SU-DHL-6 (cell line): ENCODE data around the gene ATP1A4.

Experiments used
- CTCF ChIP-seq: fragments of 200-600 bp; sonication (generic); IDR thresholded peaks from one replicate; pipeline ENCODE4 v1.5.1; 2017; ENCODE audit warnings: antibody characterized with exemption, mild to moderate bottlenecking, low read length, moderate library complexity; ENCODE audit not compliant: insufficient read depth, poor library complexity, severe bottlenecking
- EZH2phosphoT487 ChIP-seq: fragments of 200-600 bp; sonication (generic), shearing (Covaris generic); conservative IDR thresholded peaks from 2 replicates; pipeline ENCODE4 v1.6.1; 2018; ENCODE audit warnings: mild to moderate bottlenecking, antibody characterized with exemption, low read length, moderate library complexity, mixed read lengths

GRCh38 chr1:160209321-160210046 is 58.1 kb downstream of the ATP1A4 start:
- TF ChIP-seq CTCF (no peak), EZH2phosphoT487 (no peak)
